Neuronal stem cell (in vitro differentiated cells): ENCODE results near the gene WWOX.

Source experiments
- DNase-seq: peaks from one replicate; pipeline ENCODE4 v3.0.0-alpha.2; 2013; ENCODE audit warnings: low spot score
- H2AFZ ChIP-seq: one replicate; pipeline ENCODE4 v1.6.1; 2013; ENCODE audit warnings: mild to moderate bottlenecking, low read length, inconsistent platforms
- H2AK5ac ChIP-seq: 2 replicates; pipeline ENCODE4 v1.6.1; 2013; ENCODE audit warnings: low read depth, mild to moderate bottlenecking, inconsistent platforms, low read length, moderate library complexity, mixed read lengths
- H2BK120ac ChIP-seq: 2 replicates; pipeline ENCODE4 v1.6.1; 2013; ENCODE audit warnings: low read depth, mild to moderate bottlenecking, inconsistent platforms, low read length, moderate library complexity, mixed read lengths
- H2BK12ac ChIP-seq: one replicate; pipeline ENCODE4 v1.6.1; 2013; ENCODE audit warnings: low read length, inconsistent platforms
- H2BK15ac ChIP-seq: 2 replicates; pipeline ENCODE4 v1.6.1; 2013; ENCODE audit warnings: mild to moderate bottlenecking, low read length, inconsistent platforms, mixed read lengths
- H2BK5ac ChIP-seq: one replicate; pipeline ENCODE4 v1.6.1; 2013; ENCODE audit warnings: inconsistent platforms, mild to moderate bottlenecking, low read length, moderate library complexity
- H3K14ac ChIP-seq: one replicate; pipeline ENCODE4 v1.6.1; 2013; ENCODE audit warnings: low read length, inconsistent platforms
- H3K18ac ChIP-seq: 2 replicates; pipeline ENCODE4 v1.6.1; 2013; ENCODE audit warnings: low read length, inconsistent platforms
- H3K23ac ChIP-seq: 2 replicates; pipeline ENCODE4 v1.6.1; 2013; ENCODE audit warnings: low read depth, mild to moderate bottlenecking, mixed read lengths, low read length, inconsistent platforms; ENCODE audit not compliant: poor library complexity
- H3K27ac ChIP-seq: replicated peaks from 3 replicates; pipeline ENCODE4 v1.5.1; 2013; ENCODE audit warnings: low read length, inconsistent platforms
- H3K27me3 ChIP-seq, 3 experiments: 2 replicates each; pipeline ENCODE4 v1.6.1; 2013; ENCODE audit warnings: low read length in 3 of 3, mild to moderate bottlenecking in 2 of 3, inconsistent platforms in 1 of 3, low read depth in 1 of 3, mixed read lengths in 1 of 3, moderate library complexity in 1 of 3; ENCODE audit not compliant: control insufficient read depth in 3 of 3, insufficient read depth in 3 of 3
- H3K36me3 ChIP-seq, 2 donors: replicated peaks in 1 of 2; 2 replicates each; pipeline ENCODE4 v1.6.1; 2013; ENCODE audit warnings: low read length in 2 of 2; ENCODE audit not compliant: control insufficient read depth in 2 of 2, insufficient read depth in 2 of 2
- H3K4ac ChIP-seq: 2 replicates; pipeline ENCODE4 v1.6.1; 2013; ENCODE audit warnings: inconsistent platforms, mild to moderate bottlenecking, low read length, moderate library complexity
- H3K4me1 ChIP-seq, 2 donors: 1 replicate in 1 of 2; 2 replicates in 1 of 2; pipeline ENCODE4 v1.6.1; 2013; ENCODE audit warnings: low read length in 2 of 2, low read depth in 1 of 2; ENCODE audit not compliant: control insufficient read depth in 2 of 2, insufficient read depth in 1 of 2
- H3K4me2 ChIP-seq: one replicate; pipeline ENCODE4 v1.6.1; 2013; ENCODE audit warnings: mild to moderate bottlenecking, low read length, inconsistent platforms; ENCODE audit not compliant: insufficient read depth, poor library complexity, severe bottlenecking
- H3K4me3 ChIP-seq, 2 donors: 2 replicates each; pipeline ENCODE4 v1.5.1; 2013; ENCODE audit warnings: low read length in 2 of 2, mild to moderate bottlenecking in 2 of 2, inconsistent platforms in 1 of 2, moderate library complexity in 1 of 2
- H3K79me1 ChIP-seq: one replicate; pipeline ENCODE4 v1.6.1; 2013; ENCODE audit warnings: low read depth, mild to moderate bottlenecking, inconsistent platforms, low read length, moderate library complexity
- H3K9ac ChIP-seq: one replicate; pipeline ENCODE4 v1.6.1; 2013; ENCODE audit warnings: mild to moderate bottlenecking, low read depth, low read length, inconsistent platforms; ENCODE audit not compliant: poor library complexity
- H3K9me3 ChIP-seq, 2 donors: replicated peaks in 1 of 2; 2 replicates each; pipeline versions ENCODE3 to v1.6.1; 2013; ENCODE audit warnings: low read length in 2 of 2, mild to moderate bottlenecking in 2 of 2, inconsistent platforms in 1 of 2, low read depth in 1 of 2, mixed read lengths in 1 of 2, moderate library complexity in 1 of 2; ENCODE audit not compliant: control insufficient read depth in 2 of 2, insufficient read depth in 1 of 2
- H4K8ac ChIP-seq: one replicate; pipeline ENCODE4 v1.6.1; 2013; ENCODE audit warnings: low read depth, mild to moderate bottlenecking, inconsistent platforms, low read length, moderate library complexity
- H4K91ac ChIP-seq: one replicate; pipeline ENCODE4 v1.6.1; 2013; ENCODE audit warnings: low read length, low read depth, mild to moderate bottlenecking, inconsistent platforms; ENCODE audit not compliant: poor library complexity
- WGBS, 2 donors: extraction: QIAGEN DNeasy Blood & Tissue Kit; methylation state at CpG; one replicate each; pipeline ENCODE4 v1.1.7; 2013; ENCODE audit warnings: missing lambda C conversion rate in 2 of 2, mixed read lengths in 1 of 2; ENCODE audit not compliant: insufficient read length in 2 of 2, insufficient replicate concordance in 1 of 2; ENCODE audit errors: extremely low coverage in 2 of 2; 5-methylcytosine and 5-hydroxymethylcytosine counted together

The WWOX gene

DNA sequence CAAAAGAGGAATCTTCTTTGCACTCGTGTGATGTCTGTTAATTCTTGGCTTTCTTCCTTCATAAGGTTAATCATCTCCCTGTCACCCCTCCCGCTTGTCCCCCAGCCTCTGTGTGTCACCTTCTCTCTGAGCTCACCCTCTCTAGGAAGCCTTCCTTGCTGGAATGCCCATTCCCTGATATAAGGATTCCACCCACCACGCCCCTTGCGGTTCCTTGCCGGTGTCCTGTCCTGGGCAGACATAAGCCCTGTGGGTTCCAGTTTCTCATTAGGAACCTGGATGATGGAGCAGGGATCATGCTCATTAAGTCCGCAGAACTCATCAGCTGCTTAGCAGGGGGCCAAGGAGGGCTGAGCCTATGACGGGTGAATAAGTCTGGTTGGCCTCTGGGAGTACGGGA, 941.8 kb downstream of the WWOX start:
- no peak overlapping the region for H4K8ac ChIP-seq
- no peak overlapping the region for H4K91ac ChIP-seq
- no peak overlapping the region for H2BK15ac ChIP-seq
- H3K27me3 ChIP-seq: no peaks in the 10 kb centered on the region
- DNase-seq: no peak
- H3K4ac ChIP-seq: no peak overlapping the region
- no peak overlapping the region for H3K18ac ChIP-seq
- H3K36me3 ChIP-seq: no peaks in the 10 kb centered on the region
- no CpG with 5 or more reads among the region's 8 CpGs for WGBS, 2 donors
- H3K14ac ChIP-seq: no peak overlapping the region
- H3K4me1 ChIP-seq: peaks cover 5 to 6% of the 10 kb centered on the region in 2 donors
- no peak overlapping the region for H3K4me2 ChIP-seq
- no peak overlapping the region for H2BK120ac ChIP-seq
- H3K27ac ChIP-seq: no peak overlapping the region
- H3K9ac ChIP-seq: no peak overlapping the region
- H2BK5ac ChIP-seq: no peak overlapping the region
- peaks cover 0 to 1% of the 10 kb centered on the region in 2 donors for H3K9me3 ChIP-seq
- H3K4me3 ChIP-seq: no peak overlapping the region
- H3K79me1 ChIP-seq: no peaks in the 10 kb centered on the region
- no peak overlapping the region for H2AK5ac ChIP-seq
- H2BK12ac ChIP-seq: no peak overlapping the region
- no peak overlapping the region for H3K23ac ChIP-seq
- no peak overlapping the region for H2AFZ ChIP-seq

DNA sequence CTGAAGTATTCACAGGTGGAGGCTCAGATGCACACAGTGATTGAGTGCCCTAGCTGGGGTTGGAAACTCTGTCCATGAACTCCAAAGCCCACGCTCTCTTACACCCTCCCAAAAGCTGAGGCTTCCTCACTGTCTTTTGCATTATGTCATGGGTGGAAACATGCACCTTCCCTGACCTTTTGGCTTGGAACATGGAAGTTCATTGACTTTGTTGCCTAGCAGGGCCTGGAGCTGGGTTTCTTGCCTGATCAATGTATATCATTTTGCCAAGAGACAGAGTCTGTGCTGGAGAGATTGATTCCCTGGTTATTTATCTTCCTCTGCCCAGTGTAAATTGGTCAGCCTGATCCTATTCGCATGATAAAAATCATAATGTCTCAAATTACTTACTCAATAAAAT, 942.7 kb downstream of the WWOX start:
- Histone ChIP-seq H3K9ac (no peak overlapping the region), H3K4ac (no peak overlapping the region), H3K18ac (no peak overlapping the region), H3K36me3 (no peaks in the 10 kb centered on the region), H3K27me3 (no peaks in the 10 kb centered on the region), H2AK5ac (no peak overlapping the region), H4K91ac (no peak overlapping the region), H2AFZ (no peak overlapping the region), H3K4me3 (peak overlapping the region in 1 of 2 donors; percentile 37), H2BK120ac (no peak overlapping the region), H3K9me3 (peaks cover 0 to 1% of the 10 kb centered on the region in 2 donors), H3K23ac (no peak overlapping the region), H2BK5ac (no peak overlapping the region), H3K79me1 (no peaks in the 10 kb centered on the region), H3K4me2 (no peak overlapping the region), H3K4me1 (peaks cover 5 to 8% of the 10 kb centered on the region in 2 donors), H4K8ac (no peak overlapping the region), H3K27ac (no peak overlapping the region), H2BK12ac (no peak overlapping the region), H2BK15ac (no peak overlapping the region), H3K14ac (no peak overlapping the region)
- no peak for DNase-seq
- no CpG with 5 or more reads among the region's 2 CpGs for WGBS, 2 donors

DNA sequence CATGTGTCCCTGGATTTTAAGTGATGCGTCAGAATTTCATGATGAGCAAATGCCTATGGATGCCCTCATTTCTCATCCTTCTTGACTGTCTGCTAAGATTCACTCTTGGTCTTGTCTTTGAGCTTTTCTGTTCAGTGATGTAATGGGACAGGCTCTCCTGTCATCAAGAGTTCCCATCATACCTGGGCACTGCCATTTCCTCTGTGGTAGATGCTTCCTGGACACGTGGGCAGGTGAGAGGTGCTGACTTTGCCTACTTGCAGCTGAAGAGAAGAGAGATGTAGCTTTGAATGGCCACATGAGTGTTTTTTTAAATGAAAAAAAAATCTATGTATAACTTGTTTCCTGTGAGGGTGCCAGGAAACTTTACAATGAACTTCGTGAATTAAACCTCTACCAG, 943.4 kb downstream of the WWOX start:
- WGBS, 2 donors: no CpG with 5 or more reads among the region's 3 CpGs
- H2AFZ ChIP-seq: no peak overlapping the region
- no peak overlapping the region for H2BK5ac ChIP-seq
- no peak overlapping the region for H3K18ac ChIP-seq
- no peak overlapping the region for H3K4me2 ChIP-seq
- H2AK5ac ChIP-seq: no peak overlapping the region
- DNase-seq: no peak
- no peak overlapping the region for H3K9ac ChIP-seq
- no peak overlapping the region for H2BK12ac ChIP-seq
- no peak overlapping the region for H3K14ac ChIP-seq
- no peaks in the 10 kb centered on the region for H3K27me3 ChIP-seq
- H3K9me3 ChIP-seq: peaks cover 0 to 1% of the 10 kb centered on the region in 2 donors
- peaks cover 0 to 3% of the 10 kb centered on the region in 2 donors for H3K4me1 ChIP-seq
- no peak overlapping the region for H4K8ac ChIP-seq
- H3K79me1 ChIP-seq: no peaks in the 10 kb centered on the region
- no peak overlapping the region for H3K4ac ChIP-seq
- no peak overlapping the region for H2BK15ac ChIP-seq
- no peaks in the 10 kb centered on the region for H3K36me3 ChIP-seq
- H2BK120ac ChIP-seq: no peak overlapping the region
- H3K23ac ChIP-seq: no peak overlapping the region
- H4K91ac ChIP-seq: no peak overlapping the region
- H3K4me3 ChIP-seq: no peak overlapping the region
- H3K27ac ChIP-seq: no peak overlapping the region

DNA sequence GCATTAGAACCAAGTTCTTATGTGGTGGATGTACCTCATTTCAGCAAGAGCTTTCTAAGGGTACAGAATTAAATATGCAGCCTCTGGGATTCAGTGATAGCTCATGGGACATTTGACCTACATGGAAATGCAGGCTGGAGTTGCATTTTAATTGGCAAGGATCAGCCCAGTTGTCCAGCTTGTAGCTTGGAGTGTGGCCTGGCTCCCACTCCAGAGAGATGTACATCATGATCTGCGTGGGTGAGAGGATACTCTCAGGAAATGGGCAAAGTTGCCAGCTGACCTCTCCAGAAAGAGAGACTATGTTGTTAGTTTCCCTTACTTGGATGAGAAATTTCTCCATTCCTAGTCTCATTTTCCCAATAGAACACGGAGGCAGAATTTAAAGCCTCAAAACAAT, 945.7 kb downstream of the WWOX start:
- no peak overlapping the region for H3K9ac ChIP-seq
- H3K4me3 ChIP-seq: no peak overlapping the region
- H3K4ac ChIP-seq: no peak overlapping the region
- H3K79me1 ChIP-seq: no peaks in the 10 kb centered on the region
- no peak overlapping the region for H2BK15ac ChIP-seq
- H3K18ac ChIP-seq: no peak overlapping the region
- no peak overlapping the region for H4K91ac ChIP-seq
- H3K27me3 ChIP-seq: no peaks in the 10 kb centered on the region
- no peak overlapping the region for H2AK5ac ChIP-seq
- H2BK5ac ChIP-seq: no peak overlapping the region
- H4K8ac ChIP-seq: no peak overlapping the region
- H3K4me2 ChIP-seq: no peak overlapping the region
- no peak overlapping the region for H2BK12ac ChIP-seq
- H3K36me3 ChIP-seq: no peaks in the 10 kb centered on the region
- no peak overlapping the region for H2BK120ac ChIP-seq
- peaks cover 0 to 2% of the 10 kb centered on the region in 2 donors for H3K4me1 ChIP-seq
- no peaks in the 10 kb centered on the region for H3K9me3 ChIP-seq
- DNase-seq: no peak
- no peak overlapping the region for H3K27ac ChIP-seq
- no peak overlapping the region for H3K23ac ChIP-seq
- no CpG with 5 or more reads among the region's 2 CpGs for WGBS, 2 donors
- H2AFZ ChIP-seq: no peak overlapping the region
- no peak overlapping the region for H3K14ac ChIP-seq
